Measurements from ENCODE around the gene GRHL3.

The GRHL3 gene

DNA sequence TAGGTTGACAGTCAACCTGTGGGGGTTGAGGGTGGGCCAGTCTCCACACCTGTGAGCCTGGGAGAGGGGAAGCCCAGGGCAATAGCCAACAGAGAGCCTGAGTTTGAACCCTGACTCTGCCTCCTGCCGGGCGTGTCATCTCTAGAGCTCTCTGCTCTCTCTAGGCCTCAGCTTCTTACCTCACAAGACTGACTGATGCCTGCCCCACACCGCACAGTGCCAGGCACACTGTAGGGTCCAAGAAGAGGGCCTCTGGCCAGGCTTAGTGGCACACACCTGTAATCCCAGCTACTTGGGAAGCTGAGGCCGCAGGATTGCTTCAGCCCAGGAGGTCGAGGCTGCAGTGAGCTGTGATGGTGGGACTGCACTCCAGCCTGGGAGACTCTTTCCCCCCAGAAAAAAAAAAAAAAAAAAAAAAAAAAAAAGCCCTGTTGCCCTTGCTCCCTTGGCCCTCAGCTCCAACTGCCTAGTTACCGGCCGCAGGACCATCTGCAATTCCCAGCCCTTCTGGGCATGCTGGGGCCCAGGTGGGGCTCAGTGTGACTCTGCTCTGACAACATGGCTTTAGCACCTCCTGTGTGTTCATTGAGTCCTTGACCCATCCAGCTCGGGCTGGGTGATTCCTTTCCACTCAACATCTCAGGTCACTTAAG is 25.1 kb downstream of the GRHL3 start:
- DNase-seq = no peak

DNA sequence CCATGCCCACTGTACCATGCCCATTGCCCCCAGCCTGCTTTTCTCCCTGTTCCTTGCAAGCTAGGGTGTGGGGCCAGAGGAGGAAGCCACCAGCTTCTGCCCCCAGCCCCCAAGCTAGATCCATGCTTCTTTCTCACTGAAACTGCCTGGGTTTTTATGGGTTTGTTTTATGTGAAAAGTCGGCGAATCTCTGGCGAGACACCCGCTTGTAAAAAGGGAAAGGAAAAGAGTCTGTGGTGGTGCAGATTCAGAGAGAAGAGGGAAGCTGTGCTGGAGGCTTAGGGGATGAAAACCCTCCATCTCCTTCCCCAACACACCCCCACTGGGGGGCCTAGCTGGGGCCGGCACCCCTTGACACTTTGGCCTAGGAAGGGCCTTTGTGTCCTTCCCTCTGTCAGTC is 26.2 kb downstream of the GRHL3 start:
- DNase-seq = no peak

DNA sequence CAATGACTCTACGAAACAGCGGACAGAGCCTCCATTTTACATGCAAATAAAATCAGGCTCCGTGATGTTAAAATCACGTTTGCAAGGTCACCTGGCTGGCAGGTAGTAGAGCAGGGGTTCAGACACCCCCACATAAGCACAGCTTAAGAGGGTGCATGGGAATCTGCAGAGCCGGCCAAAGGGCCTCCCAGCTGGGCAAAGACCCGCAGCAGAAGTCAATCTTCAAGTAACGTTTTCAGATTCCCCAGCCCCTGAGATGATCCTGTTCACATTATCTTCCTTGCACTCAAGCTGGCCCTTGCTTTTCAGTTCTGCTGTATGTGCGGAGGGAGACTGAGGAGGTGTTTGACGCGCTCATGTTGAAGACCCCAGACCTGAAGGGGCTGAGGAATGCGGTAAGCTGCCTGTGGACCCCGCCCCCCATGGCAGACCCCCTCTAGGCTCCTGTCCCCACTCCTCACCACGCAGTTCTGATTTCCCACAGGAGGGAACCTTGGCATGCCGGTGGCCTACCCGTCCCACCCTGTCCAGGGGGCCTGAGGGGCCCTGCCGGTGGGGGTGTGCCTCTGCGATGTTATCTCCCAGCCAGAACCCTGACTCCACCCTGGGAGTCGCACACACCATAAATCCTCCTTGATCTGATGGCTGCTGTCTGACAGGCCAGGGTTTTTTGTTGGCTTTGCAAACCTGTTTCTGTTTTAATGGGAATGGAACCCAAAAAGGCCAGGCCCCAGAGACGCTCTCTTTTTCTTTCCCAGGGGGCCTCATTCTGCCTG is 28.2 kb downstream of the GRHL3 start:
- no peak for DNase-seq

DNA sequence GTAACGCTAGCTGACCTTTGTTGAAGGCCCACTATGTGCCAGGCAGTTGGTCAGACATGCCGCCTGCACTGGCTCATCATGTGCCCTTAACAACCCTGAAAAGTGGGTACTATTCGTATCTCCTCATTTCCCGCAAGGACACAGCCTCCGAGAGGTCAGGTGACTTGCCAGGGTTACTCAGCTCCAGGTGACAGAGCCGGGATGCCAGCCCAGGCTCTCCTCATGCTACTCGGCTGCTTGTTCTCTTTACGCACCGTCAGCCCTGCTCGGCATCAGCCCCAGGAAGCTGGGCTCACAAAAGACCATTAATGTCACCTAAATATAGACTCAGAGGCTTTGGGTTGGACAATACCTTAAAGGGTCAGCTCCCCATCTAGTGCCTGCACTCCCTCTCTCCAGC is 29.0 kb downstream of the GRHL3 start:
- no peak for DNase-seq

- DNase-seq = no peak
These were observed 30.7 kb downstream of the GRHL3 start for GRCh38 chr1:24349891-24350290.

GRCh38 chr1:24351247-24351646 is 32.1 kb downstream of the GRHL3 start:
- peak; percentile 65 for DNase-seq

- peak; percentile 51 for DNase-seq
These were observed 32.9 kb downstream of the GRHL3 start for GRCh38 chr1:24351918-24352627.

GRCh38 chr1:24353292-24353891 is 34.2 kb downstream of the GRHL3 start:
- DNase-seq = no peak

GRCh38 chr1:24355466-24355865 is 36.3 kb downstream of the GRHL3 start:
- DNase-seq = no peak

- no peak for DNase-seq
These were observed 37.9 kb downstream of the GRHL3 start for GRCh38 chr1:24357038-24357437.

GRCh38 chr1:24360681-24361080 is 41.5 kb downstream of the GRHL3 start:
- DNase-seq = no peak

GRCh38 chr1:24361811-24362210 is 42.7 kb downstream of the GRHL3 start:
- DNase-seq = no peak

DNA sequence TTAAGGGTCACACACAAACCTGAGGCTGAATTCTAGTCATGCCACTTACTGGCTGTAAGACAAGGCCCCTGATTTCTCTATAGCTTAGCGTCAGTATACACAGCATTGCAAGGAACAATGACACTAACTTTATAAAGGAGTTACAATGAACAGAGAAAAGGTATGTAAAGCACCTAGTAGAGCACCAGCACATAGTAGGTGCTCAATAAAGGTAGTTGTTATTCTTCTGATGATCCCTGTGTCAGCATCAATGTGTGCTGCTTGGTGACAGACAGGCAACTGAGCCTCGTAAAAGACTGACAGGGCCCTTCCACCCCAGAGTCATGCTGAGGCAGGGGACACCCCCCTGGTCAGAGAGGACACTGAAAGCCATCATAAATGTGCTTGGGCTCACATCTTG is 43.2 kb downstream of the GRHL3 start:
- DNase-seq = no peak

- no peak for DNase-seq
These were observed 43.9 kb downstream of the GRHL3 start for GRCh38 chr1:24362982-24363614.

DNA sequence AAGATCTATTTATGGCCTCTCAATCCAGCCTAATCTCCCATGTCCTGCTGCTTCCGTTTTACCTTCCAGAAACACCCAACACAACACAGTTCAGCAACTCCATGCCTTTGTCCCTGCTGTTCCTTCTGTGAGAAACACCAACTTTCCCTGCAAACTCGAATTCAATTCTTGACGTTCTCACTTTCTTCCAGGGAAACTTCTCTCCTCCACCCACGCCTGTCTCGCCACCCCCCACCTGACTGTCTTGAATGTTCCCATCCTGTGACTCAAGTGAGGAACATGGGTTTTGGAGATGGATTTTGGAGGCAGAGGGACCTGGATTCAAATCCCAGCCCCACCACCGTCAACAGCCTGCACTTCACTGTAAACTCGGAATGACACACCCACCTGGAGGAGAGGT is 44.8 kb downstream of the GRHL3 start:
- DNase-seq = no peak

DNA sequence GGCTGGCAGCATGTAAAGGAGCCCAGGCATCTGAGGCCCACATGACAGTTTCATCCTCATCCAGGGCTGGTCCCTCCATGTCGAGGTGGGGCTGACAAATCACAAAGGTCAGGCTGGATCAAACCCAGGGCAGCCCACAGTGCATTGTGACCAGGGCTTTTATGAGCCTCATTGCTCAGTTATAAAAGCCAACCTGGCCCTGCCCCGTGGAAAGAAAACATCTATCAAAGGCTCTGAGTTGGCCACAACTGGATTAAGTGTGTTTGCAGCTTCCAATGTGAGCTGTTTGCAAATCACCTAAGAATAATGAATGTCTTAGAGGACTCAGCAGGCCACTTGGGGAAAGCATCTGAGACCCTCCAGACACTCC is 45.4 kb downstream of the GRHL3 start:
- no peak for DNase-seq

DNA sequence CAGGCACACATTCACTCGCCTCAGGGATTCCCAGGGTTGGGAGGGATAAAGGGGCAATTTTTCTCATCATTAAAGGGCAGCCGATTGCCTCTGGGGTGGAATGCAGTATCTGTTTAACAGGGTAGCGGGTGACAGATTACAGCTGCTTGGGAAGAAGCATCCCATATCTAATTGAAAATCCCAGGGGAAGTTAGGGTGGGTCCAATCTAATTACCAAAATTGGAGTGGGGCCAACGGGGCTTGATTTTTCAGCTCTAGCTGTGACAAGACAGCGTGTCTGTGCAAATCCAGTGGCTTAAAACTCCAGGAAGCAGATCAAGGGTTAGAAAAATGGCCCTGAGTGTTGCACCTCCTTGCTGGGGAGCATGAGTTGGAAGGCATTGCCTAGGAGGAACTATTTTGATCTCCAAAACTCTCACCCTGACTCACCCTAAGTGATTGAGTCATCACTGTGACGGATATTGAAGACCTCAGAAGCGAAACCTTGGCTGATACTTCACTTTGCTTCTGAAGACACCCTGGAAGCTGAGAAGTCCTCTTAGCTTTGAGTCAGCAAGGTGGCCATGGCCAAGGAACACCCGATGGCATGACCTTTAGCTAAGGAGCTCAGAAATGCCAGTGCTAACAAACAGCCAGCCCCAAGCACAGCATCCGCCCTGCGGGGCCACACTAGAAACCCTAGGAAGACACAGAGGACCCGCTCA is 46.0 kb downstream of the GRHL3 start:
- DNase-seq = peak; percentile 86

GRCh38 chr1:24366707-24367106 is 47.5 kb downstream of the GRHL3 start:
- no peak for DNase-seq

DNA sequence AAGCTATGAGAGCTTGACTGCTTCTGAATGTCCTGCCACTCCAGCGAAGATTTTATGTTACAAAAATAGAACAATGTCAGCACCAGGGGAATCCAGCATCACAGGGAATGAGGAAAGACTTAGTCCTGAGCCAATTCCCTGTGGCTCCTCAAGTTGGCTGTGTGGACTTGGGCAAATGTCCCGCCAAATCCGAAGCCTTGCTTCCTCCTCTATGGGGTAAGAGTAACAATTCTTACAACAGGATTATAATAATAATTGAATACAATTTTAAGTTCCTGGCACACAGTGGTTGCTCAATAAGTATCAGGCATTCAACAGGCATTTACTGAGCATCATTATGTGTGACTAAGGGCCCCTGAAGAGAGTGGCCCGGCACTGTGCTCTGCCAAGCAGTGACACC is 50.0 kb downstream of the GRHL3 start:
- DNase-seq = no peak

GRCh38 chr1:24369801-24370200 is 50.6 kb downstream of the GRHL3 start:
- no peak for DNase-seq

DNA sequence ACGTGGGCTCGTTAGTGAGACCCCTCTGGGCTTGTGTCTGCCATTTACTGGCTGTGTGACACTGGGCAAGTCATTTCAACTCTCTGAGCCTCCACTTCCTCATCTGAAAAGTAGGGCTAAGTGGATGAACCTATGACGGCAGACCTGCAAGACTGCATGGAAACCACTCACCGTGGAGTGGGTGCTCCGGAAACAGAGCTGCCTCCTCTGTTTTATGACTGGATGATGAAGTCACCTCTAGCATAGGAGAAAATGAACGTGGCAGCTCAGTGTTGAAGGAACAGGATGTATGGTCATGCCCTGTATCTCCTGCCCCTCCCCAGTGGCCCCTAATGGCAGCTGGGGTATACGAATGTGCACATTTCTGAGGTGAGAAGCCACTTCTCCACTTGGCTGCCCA is 53.9 kb downstream of the GRHL3 start:
- DNase-seq = no peak

DNA sequence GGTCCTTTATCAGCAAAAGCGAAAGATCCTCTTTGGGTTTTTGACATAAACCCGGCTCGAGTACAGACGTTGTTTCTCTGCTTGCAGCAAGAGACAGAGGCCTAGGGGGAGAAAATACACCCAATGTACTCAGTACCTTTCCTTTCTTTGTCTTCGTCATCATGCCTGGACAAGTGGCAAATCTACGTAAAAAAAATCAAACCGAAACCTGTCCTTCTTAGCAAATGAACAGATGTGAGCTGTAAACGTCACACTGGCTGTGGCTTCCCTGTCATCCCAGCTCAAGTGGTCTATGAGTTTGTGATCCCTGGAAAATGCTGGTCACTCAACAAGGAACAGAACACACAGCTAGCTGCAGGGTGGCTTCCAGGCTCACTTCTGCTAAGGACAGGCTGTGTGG is 54.6 kb downstream of the GRHL3 start:
- DNase-seq = no peak

All from activated CD4-positive, alpha-beta T cell treated with anti-CD3 and anti-CD28 coated beads, Interleukin-2, Interleukin-6, amounts not matched to agents 100 ng/mL and 50 ng/mL, durations not matched to agents 16 hours and 8 hours (primary cell).